ENCODE measurements around the gene CNOT2.

The CNOT2 gene

DNA sequence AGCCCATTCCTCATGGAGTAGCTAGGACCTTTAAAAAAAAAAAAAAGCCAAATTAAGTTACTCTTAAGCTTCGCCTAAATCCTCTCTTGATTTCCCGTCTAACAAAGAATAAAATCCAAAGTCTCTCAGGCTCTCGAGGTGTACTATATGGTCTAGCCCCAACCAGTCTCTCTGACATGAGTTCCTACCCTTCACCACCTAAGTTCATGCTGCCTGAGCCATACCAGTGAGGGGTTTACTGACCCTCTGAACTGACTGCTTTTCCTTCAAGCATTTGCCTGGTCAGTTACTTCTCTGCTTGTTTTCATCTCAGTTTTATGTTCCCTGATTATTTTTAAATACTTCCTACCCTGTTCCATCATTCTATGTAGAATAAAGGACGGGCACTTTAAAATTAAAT lies 64.6 kb downstream of the CNOT2 start:
- DNase-seq = no peak

DNA sequence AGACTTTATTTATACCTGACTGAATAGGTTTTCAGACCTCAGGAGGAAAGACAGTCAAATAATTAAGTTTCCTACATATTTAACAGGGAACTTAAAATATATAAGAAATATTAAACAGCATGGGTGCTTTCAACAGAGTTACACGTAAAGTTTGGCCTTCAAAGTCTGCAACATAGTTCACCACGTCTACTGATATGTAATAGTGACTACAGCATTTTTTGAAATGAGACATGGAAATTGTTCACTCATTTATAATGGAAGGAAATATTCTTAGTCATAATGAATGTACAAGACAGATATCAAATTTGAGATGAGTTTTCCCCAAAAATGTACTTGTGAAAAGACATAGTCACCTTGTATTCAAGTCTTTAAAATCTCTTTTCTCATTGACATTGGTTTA lies 66.1 kb downstream of the CNOT2 start:
- DNase-seq = no peak

DNA sequence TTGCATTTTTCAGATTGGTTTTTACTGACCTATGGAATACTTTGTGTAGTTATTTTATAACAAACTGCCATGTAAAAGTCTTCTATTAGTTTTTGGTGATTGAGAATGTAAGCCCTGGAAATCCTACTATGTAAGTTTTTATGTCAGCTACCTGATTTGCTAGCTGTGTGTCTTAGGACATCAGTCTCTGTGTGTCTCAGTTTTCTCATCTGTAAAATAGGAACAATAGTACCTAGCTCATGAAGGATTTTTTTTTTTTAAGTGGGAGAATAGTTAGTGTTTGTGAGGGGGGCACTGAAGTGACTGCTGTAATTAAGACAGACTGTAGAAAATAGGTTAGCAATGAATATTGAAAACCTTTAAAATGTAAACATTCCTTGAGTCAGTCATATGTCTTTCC lies 70.9 kb downstream of the CNOT2 start:
- no peak for DNase-seq

DNA sequence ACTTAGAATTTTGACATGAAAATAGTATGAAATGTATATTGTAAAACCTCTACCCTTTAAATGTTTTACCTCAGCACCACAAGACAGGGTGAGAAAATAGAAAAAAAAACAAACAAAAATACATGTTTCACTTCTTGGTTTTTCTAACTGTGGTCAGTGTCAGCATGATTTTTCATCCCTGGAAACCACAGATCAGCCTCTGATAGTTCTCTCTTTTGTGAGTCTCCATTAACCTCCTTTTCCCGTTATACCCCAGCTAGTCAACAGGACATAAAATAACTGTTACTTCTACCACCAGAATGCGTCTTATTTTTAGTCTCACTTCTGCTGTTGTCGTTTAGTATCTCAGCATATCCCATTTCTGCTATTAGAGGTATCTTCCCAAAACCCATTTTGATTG lies 74.5 kb downstream of the CNOT2 start:
- DNase-seq = no peak

DNA sequence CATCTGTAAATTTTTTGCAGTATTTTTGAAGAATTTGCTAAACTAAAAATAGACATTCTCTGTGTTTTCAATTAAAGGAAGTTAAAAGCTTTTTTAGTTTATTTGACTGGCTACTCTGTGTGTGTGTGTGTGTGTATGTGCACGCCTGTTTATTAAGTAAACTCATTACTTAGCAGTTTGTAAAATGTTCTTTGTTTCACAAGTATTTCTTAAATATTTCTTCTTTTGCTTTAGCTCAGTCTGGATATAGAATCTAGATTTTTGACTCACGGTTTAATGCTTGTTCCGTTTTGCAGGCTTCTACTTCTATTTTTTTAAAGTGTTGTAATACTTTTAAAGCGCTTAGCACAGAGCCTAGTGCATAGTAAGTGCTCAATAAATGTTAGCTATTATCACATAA lies 76.4 kb downstream of the CNOT2 start:
- no peak for DNase-seq

DNA sequence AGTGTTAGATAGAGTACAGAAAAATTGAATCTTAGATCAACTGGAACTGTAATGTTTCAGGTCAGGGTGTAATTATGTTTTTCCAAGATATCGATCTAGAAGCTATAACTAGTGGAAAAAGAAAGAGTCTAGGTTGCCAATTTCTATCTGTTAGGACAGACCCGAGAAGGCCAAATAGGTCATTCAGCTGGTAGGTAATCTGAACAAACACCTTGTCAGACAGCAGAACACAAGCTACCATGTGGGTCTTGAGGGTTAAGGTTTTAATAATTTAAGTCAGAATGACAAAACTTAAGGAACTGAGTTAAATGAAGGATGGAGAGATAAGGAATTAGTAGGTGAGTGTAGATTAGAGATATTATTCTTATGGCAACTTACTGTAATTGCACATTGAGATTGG lies 78.0 kb downstream of the CNOT2 start:
- no peak for DNase-seq

DNA sequence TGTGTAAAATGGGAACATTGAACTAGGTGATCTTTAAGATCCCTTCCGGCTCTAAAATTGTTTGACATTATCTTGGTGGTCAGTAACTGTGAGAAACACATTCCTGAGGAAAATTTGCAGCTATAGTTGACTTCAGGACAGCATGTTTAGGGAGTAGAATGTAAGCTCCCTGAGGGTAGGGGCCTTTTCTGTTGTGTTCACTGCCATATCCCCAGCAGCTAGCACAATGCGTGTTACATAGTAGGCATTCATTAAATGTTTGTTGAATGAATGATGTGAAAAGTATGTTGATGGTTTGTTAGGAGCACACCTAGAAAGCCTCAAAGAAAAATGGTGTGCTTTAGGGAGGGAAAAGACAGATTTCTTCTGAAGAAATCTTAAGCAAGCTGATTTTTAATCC lies 84.3 kb downstream of the CNOT2 start:
- DNase-seq = no peak

DNA sequence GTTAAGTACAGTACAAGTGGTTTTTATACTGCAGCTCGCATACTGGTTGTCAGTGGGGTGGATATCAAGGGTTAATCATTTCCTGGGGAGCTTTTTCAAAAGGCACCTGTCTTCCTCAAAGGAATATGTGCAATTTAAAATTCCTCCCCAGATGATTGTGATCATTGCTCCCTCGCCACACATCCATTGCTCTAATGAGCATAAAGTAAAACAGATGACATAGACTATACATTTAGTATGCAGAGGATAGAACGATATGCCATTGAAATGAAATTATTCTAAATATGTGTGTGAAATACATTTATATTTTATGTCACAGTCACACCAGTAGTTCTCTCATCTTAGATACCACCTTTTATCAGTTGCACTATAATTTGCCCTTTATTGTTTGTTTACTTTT lies 86.5 kb downstream of the CNOT2 start:
- no peak for DNase-seq

DNA sequence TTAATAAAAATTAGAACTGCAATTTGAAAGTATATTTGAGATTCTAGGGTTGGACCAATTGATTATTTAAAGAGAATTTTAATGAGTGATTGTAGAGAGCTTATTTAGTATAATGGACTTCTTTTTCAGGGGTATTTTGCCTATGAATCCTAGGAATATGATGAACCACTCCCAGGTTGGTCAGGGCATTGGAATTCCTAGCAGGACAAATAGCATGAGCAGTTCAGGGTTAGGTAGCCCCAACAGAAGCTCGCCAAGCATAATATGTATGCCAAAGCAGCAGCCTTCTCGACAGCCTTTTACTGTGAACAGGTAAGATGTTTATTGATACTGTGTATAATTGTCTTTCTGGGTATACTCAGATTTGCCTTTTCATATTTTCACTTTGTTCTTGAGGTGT lies 86.9 kb downstream of the CNOT2 start:
- no peak for DNase-seq

DNA sequence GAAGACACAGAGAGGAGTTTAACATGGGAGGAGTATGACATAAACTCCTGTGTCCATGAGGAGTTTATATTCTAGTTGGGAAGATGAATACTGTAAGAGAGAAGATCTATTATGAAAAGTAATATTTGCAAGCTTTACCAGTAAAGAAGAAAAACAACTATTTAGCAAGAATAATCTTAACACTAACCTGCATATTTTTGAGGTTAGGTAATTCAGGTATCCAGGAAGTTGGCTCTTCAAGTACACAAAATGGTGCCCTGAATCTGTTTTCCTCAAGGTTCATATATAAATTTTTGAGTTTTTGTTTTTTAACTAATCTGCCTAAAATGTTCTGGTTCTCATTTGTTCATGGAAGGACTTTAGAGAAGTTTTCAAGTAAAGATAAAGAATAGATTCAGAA lies 89.0 kb downstream of the CNOT2 start:
- no peak for DNase-seq

DNA sequence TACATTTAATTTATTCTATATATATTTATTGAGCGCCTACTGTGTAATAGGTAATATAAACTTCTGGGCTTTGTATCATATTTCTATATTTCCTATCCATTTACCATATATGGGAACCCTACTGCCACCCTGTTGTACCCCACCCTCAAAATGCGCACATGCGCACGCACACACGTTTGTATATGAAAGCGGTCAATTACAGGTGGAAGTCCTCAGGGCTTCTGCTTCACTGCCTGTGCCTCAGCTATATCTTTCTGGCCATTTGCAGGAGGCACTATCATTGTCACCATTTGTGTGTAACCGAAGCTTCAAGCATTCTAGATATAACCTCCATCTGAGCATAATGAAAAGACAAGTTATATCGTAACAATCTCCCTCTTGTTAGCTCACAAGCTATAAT lies 91.5 kb downstream of the CNOT2 start:
- no peak for DNase-seq

DNA sequence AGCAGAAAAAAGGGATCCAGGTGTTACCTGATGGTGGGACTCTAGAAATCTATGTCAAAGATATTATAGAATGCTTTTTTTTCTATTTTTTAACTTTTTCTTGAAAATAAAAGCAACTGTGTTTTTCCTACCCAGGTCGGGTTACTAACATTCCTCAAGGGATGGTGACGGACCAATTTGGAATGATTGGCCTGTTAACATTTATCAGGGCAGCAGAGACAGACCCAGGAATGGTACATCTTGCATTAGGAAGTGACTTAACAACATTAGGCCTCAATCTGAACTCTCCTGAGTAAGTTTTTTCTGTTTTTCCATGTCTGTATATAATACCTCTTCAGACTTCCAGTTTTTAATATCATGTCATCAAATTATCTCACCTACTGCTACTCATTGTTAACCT lies 95.3 kb downstream of the CNOT2 start:
- no peak for DNase-seq

DNA sequence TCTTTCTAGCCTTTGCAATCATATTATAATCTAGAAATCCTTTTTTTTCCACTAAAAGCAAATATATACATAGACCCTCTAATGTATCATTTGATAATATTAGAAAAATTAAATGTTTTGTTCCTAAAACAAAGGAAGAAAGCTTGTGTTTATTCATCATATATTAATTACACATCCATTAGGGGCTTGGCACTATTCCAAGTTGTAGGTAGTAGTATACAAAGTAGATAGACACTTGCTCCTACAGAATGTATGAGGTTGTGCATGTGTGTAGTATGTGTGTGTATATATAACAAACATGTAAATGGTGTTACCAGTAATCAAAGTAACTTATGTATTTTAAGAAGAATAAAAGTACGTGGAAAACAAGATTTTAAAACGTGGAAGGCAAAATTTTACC lies 107.8 kb downstream of the CNOT2 start:
- DNase-seq = no peak

DNA sequence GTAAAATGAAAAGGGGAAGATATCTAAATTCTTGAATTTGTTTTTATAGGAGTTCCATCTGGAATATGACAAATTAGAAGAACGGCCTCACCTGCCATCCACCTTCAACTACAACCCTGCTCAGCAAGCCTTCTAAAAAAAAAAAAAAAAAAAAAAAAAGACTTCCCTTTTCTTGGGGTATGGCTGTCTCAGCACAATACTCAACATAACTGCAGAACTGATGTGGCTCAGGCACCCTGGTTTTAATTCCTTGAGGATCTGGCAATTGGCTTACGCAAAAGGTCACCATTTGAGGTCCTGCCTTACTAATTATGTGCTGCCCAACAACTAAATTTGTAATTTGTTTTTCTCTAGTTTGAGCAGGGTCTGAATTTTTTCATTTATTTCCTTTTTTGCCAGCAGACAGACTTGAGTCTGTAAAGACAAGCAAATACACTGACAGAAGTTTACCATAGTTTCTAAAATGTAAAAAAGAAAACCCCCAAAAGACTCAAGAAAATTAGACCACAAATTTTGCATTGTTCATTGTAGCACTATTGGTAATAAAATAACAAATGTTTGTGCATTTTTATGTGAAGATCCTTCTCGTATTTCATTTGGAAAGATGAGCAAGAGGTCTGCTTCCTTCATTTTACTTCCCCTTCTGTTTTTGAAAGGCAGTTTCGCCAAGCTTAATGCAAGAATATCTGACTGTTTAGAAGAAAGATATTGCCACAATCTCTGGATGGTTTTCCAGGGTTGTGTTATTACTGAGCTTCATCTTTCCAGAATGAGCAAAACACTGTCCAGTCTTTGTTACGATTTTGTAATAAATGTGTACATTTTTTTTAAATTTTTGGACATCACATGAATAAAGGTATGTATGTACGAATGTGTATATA lies 110.8 kb downstream of the CNOT2 start:
- no peak for DNase-seq

DNA sequence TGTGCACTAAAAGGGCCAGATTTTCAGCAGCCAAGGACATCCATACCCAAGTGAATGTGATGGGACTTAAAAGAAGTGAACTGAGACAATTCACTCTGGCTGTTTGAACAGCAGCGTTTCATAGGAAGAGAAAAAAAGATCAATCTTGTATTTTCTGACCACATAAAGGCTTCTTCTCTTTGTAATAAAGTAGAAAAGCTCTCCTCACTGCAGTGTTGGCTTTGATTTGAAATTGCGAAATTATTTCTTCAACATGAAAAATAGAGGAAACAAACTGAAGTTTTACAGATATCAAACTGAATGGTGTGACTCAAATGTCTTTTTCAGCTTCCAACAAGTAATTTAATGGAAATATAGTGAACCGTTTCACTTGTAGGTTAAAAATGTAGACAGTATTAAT lies 111.6 kb downstream of the CNOT2 start:
- no peak for DNase-seq

DNA sequence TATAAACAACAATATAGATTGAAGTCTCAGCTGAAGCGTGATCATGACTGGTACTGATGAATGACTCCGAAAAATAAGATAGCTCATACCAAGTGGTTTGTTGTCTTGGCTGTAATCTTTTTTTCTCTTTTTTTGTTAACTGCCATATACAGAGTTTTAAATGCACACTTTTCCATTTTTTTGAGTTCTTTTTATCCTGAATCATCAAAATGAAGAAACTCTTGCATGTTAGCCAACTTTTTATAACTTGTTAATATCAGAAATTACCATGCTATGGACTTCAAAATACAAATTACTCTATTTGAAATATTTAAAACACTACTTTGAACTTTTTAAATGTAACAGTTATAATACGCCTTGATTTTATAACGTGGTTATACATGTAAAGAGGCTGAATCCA lies 112.7 kb downstream of the CNOT2 start:
- DNase-seq = no peak

DNA sequence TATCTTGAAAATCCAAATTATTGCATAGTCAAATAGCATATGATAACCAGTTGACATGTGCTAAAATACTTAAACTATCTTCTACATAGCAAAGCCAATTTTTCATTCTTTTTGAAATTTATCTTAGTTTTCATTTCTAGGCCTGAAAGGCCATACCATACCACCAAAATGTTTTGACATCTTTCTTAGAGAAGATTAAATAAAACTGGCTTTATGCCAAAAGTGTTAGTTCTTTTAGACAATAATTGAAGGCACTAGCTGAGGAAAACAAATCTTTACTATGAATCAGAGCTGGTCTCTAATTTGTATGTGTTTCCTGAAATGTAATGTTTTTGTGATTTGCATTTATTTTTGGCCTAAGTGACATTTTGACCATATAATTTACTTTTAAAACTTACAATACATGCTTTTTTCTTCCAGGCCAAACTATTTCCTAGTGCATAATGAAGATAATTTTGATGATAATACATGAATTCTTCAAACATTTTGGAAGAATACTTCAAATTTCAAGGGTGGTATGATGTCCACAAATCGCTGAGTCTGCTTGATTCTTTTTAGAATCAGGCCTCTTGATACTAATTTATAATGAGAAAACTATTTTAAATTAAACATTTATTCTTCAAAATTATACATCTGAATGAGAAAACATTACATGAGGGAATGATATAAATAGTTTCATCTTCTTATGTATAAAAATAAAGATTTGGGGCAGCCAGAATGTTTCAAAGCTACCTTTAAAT lies 116.4 kb downstream of the CNOT2 start:
- DNase-seq = no peak

DNA sequence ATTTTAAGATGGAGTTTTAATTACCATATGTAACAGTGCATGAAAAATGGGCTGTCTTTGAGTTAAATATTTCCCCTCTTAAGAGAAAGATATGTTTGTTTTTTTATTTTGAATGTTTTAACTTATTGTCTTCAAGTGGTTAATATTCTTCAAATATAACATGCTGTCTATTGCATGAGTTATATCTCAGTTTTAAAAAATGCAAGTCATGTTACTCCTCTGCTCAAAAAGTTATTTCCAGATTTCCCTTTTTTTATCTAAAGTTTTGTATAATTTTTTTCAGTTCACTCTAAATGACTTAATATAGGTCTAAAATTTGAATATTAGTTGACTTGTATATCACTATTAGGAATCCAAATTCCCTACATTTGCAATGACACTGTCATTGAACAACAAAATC lies 117.0 kb downstream of the CNOT2 start:
- no peak for DNase-seq

DNA sequence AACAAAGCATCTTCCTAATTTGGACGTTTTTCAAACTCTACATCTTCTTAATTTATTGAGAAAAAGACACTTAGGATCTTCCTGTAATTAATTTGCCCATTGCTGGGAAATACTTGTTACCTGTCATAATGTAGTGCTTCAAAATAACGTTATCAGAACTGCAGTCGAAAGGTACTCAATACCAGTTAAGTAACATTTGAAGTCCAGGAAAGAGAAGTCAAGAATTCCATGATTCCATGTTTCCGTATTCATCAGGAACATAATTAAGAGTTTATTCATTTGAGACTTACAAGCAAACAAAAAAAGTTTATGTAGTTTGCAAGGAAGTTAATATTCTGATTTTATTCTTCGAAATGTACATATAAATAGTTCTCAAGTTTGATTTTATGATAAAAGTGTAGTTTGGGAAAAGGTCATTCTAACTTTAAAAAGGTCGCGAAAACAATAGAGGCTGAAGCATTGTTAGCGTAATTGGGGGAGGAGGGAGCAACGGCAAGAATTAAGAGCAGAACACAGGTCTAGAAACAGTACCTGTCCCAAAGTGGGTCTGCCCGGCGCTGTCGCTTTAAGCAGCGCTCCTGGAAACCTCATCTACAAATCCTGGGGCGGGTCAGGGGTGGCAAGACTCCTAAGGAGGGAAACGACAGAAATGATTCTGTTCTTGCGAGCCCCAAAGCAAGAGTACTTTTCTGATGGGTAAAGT lies 121.6 kb downstream of the CNOT2 start:
- no peak for DNase-seq

DNA sequence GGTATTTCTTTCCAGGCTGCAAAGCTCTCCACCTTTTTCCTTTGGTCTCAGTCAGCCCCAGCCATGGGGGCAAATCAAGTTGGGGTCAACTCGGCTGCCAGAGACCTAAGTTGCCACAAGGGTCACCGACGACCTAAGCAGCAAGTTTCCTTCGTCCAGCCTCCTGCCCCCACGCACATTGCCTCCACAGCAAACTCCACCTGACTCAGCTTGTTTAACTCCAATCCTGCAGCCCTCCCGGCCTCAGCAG lies 122.1 kb downstream of the CNOT2 start:
- no peak for DNase-seq

DNA sequence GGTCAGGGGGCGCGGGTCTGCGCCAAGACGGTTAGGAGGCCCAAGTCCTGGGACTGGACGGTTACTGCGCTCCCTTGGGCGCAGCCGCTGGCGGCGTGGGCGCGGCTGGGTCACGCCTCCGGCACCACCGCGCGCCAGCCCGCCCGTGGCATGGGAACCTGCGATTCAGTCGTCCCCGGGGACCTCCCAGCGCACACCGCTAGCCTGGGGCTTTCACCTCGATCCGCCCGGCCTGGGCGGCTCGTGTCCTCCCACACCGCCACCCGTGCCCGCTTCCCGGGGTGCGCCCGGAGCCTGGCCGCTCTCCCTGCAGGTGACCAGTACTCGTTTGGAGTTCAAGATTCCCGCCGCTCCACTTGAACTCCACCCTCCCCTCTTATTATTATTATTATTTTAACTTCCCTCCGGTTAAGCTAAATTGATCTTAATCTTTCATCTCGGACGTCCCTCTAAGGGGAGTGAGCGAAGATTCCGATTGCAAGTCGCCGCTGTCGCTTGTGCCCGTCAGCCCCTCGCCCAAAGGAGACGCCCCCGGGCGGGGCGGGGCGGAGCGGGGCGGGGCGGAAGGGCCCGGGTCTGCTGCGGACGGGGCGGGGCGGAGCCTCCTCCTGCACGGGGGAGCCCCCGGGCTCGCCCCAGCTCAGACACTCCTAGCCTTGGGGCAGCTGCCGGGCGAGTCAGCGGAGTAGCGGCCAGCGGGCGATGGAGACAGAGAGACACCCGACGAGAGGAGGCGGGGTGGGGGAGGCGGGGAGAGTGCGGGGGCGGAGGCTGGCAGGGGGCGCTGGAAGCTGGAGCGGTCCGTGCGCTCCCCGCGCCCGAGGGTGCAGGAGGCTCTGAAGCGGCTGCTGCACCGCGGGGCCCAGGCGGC lies 122.7 kb downstream of the CNOT2 start, which contains the start of gene KCNMB4:
TSS of gene KCNMB4 (plus strand) at position 643 of the 871 bp plus-strand sequence. CDS start 445 bp downstream, outside the sequence.
- peak; percentile 68 for DNase-seq

DNA sequence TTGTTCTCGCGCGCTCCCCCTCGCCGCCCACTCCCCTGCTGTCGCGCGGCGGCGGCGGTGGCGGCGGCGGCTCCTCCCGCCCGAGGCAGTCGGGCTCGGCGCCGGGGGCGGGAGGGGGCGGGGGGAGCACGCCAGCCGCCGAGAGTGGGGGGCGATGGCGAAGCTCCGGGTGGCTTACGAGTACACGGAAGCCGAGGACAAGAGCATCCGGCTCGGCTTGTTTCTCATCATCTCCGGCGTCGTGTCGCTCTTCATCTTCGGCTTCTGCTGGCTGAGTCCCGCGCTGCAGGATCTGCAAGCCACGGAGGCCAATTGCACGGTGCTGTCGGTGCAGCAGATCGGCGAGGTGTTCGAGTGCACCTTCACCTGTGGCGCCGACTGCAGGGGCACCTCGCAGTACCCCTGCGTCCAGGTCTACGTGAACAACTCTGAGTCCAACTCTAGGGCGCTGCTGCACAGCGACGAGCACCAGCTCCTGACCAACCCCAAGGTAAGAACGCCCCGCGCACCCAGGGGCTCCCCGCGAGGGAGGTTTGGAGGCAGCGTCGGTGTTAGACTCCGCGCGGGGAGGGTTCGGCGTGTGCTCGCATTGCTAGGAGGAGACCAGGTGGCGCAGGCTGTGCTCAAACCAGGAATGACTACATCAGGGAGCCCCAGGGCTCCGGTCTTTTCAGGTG lies 123.5 kb downstream of the CNOT2 start:
- DNase-seq = peak; percentile 61
